Renal cortical epithelial cell (primary cell): ENCODE data around the gene COCH. TPM values are rescaled to one million over a fixed set of nuclear protein-coding genes. Genes with fewer than 3 reads are reported as not detected.
"Not testable (repeated sequence)": the region's sequence is repeated elsewhere in the genome, so short reads cannot be mapped to it uniquely, and the experiment has no call there.

Source experiments
- DNase-seq: peaks from one replicate; pipeline ENCODE4 v3.0.0-alpha.2; 2011; ENCODE audit warnings: low read depth
- total RNA-seq: library from RNA; depleted of rRNA; stranded (reverse); fragments of >200 nt; gene quantifications from 2 replicates; pipeline ENCODE4 v1.2.3, GENCODE V29; 2014

The COCH gene
- total RNA-seq, 1 donor from 2014 or later, result 1.0 TPM

GRCh38 chr14:30925254-30925653 lies 50.9 kb downstream of the COCH start:
- no peak for DNase-seq

- DNase-seq, result no peak
These were observed 54.1 kb downstream of the COCH start for GRCh38 chr14:30928462-30928861.

- not testable (repeated sequence) for DNase-seq
These were observed 59.6 kb downstream of the COCH start for GRCh38 chr14:30933937-30934336.

GRCh38 chr14:30935445-30935844 lies 61.1 kb downstream of the COCH start:
- no peak for DNase-seq

GRCh38 chr14:30938617-30939016 lies 64.3 kb downstream of the COCH start:
- DNase-seq, result no peak

Other genes starting within 250 kb of the COCH start
- 4.0 and 5.2 TPM in 2 replicates for gene AP4S1, start 151.1 kb downstream of the COCH start, total RNA-seq
- gene STRN3, start 151.8 kb downstream of the COCH start, total RNA-seq, result 78.3 and 110 TPM in 2 replicates